PC-3 (cell line): ENCODE measurements around the gene GLDC.

Experiments used
- CTCF ChIP-seq: fragments of 300-600 bp; sonication (generic); conservative IDR thresholded peaks from 2 replicates; pipeline ENCODE4 v1.5.1; 2017; ENCODE audit warnings: antibody characterized with exemption, low read depth, mild to moderate bottlenecking, low read length
- EZH2 ChIP-seq: fragments of 300-600 bp; sonication (generic); IDR thresholded peaks from one replicate; pipeline ENCODE4 v1.6.1; 2017; ENCODE audit warnings: antibody characterized with exemption, mild to moderate bottlenecking, low read length; ENCODE audit not compliant: unreplicated experiment
- EZH2phosphoT487 ChIP-seq: fragments of 300-600 bp; sonication (generic); IDR thresholded peaks from 2 replicates; pipeline ENCODE4 v1.6.1; 2018; ENCODE audit warnings: mild to moderate bottlenecking, antibody characterized with exemption, low read length, borderline replicate concordance

DNA sequence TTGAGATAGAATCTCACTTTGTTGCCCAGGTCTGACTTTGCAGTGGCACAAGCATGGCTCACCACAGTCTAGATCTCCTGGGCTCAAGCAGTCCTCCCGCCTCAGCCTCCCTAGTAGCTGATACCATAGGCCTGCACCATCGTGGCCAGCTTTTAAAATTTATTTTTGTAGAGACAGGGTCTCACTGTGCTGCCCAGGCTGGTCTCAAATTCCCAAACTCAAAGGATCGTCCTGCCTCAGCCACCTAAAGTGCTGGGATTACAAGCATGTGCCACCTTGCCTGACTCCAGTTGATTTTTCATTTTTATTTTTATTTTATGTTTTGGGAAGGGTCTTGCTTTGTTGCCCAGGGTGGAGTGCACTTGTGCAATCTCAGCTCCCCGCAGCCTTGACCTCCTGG lies 41.7 kb upstream of the GLDC start:
- no peak for TF ChIP-seq CTCF
- no peak for TF ChIP-seq EZH2
- TF ChIP-seq EZH2phosphoT487 = no peak
